ENCODE results near the gene UXT. TPM values are rescaled to one million over a fixed set of nuclear protein-coding genes. Genes with fewer than 3 reads are reported as not detected.

UXT gene
- total RNA-seq, 2 donors from 2014 or later = 75.5 to 173 TPM

DNA sequence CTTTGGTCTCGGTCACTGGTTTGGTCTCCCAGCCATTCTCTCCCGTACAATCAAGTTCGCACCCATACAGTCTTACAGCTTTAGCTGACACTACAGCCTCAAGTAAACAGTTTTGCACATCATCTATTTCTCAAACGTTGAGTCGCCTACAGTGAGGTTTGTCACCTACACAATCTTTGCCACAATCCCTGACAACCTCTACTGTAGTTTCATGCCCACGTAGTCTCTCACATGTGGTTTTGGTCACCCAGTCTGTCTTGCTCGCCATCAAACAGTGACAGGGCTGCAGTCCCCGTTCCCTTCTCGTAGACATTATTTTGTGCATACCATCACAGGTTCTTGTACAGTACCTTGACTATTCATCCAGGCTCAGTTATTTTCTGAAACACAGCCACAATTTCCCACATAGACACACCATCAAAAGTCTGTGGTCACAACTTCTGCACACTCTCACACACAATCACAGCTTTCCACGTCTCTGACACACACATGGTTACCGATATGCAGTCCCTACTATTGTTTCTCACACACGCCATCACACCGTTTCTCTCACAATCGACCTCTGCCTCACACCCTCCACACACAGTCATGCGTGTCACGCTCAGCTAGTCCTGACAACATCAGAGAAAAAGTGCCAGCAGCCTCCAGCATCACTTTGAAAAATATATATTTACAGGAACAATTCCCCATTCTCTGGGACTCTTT lies 24.0 kb downstream of the UXT start:
- Histone ChIP-seq H3K9me3 (no peaks in the 10 kb centered on the region), H3K27me3 (replicated peaks; ENCODE audit: insufficient read depth) (no peaks in the 10 kb centered on the region), H3K4me1 (replicated peaks) (no peaks in the 10 kb centered on the region), H3K4me3 (no peak overlapping the region), H3K36me3 (no peaks in the 10 kb centered on the region), H3K27ac (no peak overlapping the region)
- DNase-seq (ENCODE audit: low spot score) = no peak
- WGBS = 82% methylated on average over 16 of the region's 16 CpGs
- intact Hi-C loops (cut with DNase I) = no loop called here
- no peak for TF ChIP-seq POLR2AphosphoS5 (IDR thresholded peaks at IDR 0.05)
- no peak for TF ChIP-seq POLR2A (IDR thresholded peaks at IDR 0.05)
- TF ChIP-seq, protein P1, sequence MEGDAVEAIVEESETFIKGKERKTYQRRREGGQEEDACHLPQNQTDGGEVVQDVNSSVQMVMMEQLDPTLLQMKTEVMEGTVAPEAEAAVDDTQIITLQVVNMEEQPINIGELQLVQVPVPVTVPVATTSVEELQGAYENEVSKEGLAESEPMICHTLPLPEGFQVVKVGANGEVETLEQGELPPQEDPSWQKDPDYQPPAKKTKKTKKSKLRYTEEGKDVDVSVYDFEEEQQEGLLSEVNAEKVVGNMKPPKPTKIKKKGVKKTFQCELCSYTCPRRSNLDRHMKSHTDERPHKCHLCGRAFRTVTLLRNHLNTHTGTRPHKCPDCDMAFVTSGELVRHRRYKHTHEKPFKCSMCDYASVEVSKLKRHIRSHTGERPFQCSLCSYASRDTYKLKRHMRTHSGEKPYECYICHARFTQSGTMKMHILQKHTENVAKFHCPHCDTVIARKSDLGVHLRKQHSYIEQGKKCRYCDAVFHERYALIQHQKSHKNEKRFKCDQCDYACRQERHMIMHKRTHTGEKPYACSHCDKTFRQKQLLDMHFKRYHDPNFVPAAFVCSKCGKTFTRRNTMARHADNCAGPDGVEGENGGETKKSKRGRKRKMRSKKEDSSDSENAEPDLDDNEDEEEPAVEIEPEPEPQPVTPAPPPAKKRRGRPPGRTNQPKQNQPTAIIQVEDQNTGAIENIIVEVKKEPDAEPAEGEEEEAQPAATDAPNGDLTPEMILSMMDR (IDR thresholded peaks at IDR 0.05) = no peak

DNA sequence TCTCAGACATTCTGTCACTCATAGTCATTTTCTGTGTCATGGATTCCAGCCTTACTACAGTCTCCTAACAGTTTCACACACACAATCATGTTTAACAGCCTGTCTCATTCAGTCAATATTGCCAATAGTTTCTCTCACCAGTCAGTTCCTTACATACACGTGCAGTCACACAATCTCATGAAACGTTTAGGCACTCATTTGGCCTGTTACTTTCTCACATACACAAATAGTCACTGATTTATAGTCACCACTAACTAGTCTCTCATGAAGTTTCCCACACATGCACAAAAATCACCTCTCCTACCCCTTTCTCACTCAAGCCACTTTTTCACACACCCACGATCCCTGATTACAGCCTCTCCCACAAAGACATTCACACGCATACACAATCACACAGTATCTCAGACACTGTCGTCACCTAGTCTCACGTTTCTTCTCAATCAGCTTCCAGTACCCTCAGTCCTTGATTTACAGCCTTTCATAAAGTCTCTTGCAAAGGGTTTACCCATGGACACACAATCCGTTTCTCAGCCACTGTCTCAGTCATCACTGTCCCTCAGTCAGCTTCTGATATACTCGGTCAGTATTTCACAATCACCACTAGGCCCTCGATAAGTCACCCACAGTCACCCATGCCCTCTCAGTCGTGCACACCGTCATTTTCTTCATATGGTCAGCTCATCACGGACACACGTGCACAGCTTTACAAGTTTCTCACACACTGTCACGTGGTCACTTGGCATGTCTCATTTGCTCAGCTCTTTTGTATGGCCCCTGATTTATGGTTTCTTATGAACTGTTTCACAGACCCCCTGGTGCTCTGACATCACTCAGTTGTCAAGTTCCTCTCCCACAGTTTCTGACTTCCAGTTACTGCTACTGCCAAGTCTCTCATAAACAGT lies 25.0 kb downstream of the UXT start:
- TF ChIP-seq, protein P1 (IDR thresholded peaks at IDR 0.05) = no peak
- TF ChIP-seq POLR2AphosphoS5 (IDR thresholded peaks at IDR 0.05) (no peak), POLR2A (IDR thresholded peaks at IDR 0.05) (no peak)
- H3K4me1 ChIP-seq (replicated peaks) = no peaks in the 10 kb centered on the region
- intact Hi-C loops (cut with DNase I) = no loop called here
- H3K27ac ChIP-seq = no peak overlapping the region
- H3K4me3 ChIP-seq = no peak overlapping the region
- no peaks in the 10 kb centered on the region for H3K9me3 ChIP-seq
- DNase-seq (ENCODE audit: low spot score) = no peak
- no peaks in the 10 kb centered on the region for H3K27me3 ChIP-seq (replicated peaks; ENCODE audit: insufficient read depth)
- 68% methylated on average over 14 of the region's 14 CpGs for WGBS
- H3K36me3 ChIP-seq = no peaks in the 10 kb centered on the region

DNA sequence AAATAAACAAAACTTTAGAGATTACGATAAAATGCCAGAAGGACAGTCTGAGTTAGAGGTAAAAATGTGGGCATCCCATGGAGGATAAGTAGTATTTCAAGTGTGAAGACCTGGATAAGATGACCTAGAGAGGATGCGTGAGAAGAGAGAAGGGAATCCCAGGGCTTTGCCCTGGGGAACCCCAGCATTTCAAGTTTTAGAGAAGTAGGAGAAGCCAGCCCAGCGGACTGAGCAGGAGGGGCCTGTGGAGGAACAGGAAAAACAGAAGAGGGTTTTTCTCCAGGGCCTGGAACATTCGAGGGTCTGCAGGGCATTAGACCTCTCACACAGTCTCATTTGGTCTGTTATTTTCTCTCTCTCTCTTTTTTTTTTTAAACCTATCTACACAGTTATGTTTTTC lies 26.3 kb downstream of the UXT start:
- H3K27ac ChIP-seq = no peak overlapping the region
- H3K4me1 ChIP-seq (replicated peaks) = no peaks in the 10 kb centered on the region
- no peaks in the 10 kb centered on the region for H3K27me3 ChIP-seq (replicated peaks; ENCODE audit: insufficient read depth)
- TF ChIP-seq, protein P1 (IDR thresholded peaks at IDR 0.05) = no peak
- TF ChIP-seq POLR2AphosphoS5 (IDR thresholded peaks at IDR 0.05) = no peak
- TF ChIP-seq POLR2A (IDR thresholded peaks at IDR 0.05) = no peak
- intact Hi-C loops (cut with DNase I) = no loop called here
- H3K4me3 ChIP-seq = no peak overlapping the region
- WGBS = 58% methylated on average over 4 of the region's 4 CpGs
- no peak for DNase-seq (ENCODE audit: low spot score)
- no peaks in the 10 kb centered on the region for H3K9me3 ChIP-seq
- no peaks in the 10 kb centered on the region for H3K36me3 ChIP-seq

DNA sequence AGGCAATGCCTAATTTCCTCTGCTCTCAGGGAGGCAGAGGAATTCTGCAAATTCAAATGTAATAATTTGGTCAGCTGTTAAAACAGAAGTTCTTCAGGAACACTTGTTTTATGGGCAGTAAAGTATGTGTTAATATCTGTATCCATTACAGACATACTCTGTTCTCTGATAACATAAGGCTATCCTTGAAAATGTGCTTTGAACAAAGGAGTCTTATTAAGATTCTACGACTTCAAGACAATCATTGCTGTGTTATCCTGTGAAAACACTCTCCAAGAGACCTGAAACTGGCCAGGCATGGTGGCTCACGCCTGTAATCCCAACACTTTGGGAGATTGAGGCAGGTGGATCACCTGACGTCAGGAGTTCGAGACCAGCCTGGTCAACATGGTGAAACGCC lies 27.3 kb downstream of the UXT start:
- Histone ChIP-seq H3K27me3 (replicated peaks; ENCODE audit: insufficient read depth) (no peaks in the 10 kb centered on the region), H3K36me3 (no peaks in the 10 kb centered on the region), H3K4me1 (replicated peaks) (no peaks in the 10 kb centered on the region), H3K27ac (no peak overlapping the region), H3K9me3 (no peaks in the 10 kb centered on the region), H3K4me3 (no peak overlapping the region)
- TF ChIP-seq POLR2AphosphoS5 (IDR thresholded peaks at IDR 0.05) (no peak), POLR2A (IDR thresholded peaks at IDR 0.05) (no peak)
- TF ChIP-seq, protein P1 (IDR thresholded peaks at IDR 0.05) = no peak
- intact Hi-C loops (cut with DNase I) = no loop called here
- no peak for DNase-seq (ENCODE audit: low spot score)
- 70% methylated on average over 5 of the region's 5 CpGs for WGBS
